NCI-H226 (cell line): ENCODE measurements around the gene CELF2.
"Not testable (repeated sequence)": the region's sequence is repeated elsewhere in the genome, so short reads cannot be mapped to it uniquely, and the experiment has no call there.

ENCODE experiments used
- DNase-seq: peaks from one replicate; pipeline ENCODE4 v3.0.0-alpha.2; 2015

Gene CELF2

DNA sequence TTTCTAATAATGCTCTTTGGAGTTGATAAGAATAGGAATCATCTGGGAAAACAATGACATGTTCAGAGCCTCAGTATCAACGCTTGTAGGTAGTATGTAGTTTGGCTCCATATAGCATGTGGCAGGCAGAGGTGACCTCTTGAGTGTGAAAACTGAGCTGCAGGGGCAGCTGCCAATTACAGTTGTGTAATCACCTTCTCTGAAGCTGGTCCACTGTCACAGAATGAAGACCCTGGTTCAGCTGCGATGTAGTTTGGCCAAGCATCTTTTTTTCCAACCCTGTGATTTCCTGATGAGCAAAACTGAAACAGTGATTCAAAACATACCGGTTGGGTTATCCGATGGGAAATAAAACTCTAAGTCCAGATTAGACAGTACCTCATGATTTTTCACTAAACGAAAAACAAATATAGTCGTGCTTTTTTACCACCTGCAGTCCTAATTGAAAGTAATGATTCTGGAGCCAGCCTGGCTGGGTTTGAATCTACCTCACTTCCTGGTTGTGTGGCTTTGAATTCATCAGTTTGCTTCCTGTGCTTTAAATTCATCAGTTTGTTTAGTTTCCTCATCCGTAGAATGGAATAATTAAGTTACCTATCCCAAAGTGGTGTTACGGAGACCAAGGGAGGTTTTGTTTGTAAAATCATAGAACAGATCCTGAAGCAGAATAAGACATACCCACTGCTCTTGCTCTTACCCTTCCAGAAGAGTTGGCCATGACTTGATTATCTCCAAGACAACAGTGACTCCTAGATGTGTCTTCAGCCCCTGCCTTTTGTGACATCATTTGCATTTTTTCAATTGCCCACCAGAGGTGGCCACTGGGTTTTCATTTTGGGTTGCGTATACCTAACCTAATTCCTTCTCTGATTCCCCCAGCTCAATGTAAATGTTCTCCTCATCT lies 87.4 kb downstream of the CELF2 start:
- no peak for DNase-seq

DNA sequence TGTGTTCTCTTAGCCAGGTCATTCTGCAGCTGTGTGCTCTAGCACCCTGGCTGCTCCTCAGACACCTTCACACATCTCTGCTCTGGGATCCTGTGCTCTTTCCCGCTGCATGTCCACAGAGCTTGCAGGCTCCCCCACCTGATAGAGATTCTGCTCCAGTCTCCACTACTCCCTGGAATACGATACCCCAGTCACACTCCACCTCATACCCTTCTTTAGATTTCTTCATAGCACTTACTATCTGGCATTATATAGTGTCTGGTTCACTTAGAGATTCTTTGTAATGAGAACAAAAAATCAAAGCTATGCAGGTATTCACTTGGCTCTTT lies 88.0 kb downstream of the CELF2 start:
- DNase-seq: no peak

DNA sequence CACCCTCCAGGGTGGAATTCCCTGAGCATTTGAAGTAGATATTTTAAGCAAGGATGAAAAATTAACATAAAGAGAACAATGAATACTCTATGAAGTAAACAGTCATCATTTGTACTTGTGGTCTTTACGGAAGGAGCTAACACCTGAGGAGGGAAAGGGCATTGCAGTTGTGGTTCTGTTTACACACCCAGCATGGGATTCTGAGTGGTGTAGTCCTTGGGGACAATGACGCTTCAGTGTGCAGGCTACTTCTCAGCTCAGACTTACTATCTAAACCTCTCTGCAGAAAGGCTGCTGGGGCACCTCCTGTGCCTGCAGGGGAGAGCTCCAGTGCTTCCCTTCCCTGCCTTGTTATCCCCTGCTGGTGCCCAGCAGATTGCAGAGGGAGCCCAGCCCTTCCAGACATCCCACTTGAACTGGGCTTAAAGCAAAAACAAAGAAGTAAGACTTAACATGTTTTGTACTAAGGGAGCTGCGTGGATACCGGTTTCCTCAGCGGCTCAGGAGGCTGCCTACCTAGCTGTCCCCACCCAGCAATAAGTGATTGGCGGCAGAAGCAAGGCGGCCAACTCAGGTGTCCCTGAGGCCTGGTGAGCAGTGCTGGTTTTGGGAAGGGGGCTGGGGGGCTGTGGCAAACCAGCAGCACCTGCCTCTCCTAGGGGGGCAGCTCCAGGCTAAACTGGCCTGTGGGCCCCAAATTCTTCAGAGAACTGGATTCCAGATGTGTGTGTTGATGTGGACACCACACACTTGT lies 89.1 kb downstream of the CELF2 start:
- no peak for DNase-seq

DNA sequence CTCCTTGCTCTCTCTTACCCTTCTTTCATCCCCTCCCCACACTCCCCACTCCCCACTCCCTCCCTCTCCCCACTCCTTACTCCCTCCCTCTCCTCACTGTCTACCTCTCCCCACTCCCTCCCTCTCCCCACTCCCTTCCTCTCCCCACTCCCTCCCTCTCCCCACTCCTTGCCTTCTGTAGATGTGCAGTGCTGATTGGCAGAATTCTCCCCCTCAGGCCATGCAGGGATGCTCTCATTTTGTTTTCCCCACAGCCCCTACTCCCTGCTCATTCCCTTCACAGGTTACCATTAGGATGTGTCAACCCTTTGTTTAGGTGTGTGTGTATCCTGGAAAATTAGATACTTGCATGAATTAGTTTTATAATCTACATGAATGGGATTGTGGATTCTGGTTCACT lies 90.3 kb downstream of the CELF2 start:
- no peak for DNase-seq

DNA sequence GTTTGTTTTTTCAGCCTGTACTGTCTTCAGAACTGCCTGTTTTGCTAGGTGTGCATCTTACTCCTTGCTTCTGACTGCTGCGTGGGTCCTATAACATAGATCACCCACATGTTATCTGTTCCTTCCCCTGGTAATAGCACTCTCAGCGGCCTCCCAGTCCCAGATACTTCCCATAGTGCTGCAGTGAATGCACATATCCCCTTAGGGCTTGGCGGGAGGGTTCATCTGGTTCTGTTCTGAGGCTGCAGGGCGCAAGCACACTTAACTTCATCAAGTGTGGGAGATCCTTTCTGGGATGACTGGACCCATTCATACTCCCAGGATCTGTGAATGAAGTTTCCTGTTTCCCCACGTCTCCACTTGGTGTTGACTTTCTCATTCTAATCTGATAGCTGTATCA lies 90.7 kb downstream of the CELF2 start:
- DNase-seq: no peak

DNA sequence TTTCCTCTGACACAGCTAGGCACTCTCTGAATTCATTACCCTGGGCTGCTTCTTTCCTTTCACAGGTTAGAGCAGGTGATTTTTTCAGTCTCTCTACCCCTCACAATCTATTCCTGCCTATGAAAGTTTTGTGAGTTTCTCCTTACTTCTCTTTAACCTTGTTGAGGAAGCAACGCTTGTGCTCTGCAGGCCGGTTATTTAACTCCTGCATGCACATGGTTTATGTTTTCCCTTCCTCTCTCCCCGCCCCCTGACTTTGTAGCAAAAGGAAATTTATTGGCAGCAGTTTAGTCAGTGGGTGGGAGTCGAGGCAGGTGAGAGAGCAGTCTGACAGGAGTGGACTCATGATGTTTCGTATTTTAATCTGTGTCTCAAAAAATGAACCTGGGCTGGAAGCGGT lies 91.9 kb downstream of the CELF2 start:
- no peak for DNase-seq

DNA sequence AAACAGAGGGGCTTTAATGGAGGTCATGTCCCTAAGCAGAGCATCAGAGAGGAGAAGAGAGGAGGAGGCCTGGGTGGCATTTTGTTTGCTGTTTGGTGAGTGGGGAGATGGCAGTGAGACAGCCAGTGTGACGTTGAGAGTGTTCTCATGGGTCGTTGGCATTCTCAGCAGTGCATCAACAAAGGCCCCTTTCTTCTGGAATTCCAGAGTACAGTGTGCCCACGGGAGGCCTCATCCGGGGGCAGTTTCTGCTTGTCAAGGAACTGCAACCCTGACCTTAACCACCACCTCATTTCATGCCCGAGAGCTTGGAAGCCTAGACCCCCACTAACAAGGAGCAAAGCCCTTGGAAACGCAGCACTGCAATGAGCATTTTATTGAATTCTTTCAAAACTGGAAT lies 92.9 kb downstream of the CELF2 start:
- DNase-seq: no peak

DNA sequence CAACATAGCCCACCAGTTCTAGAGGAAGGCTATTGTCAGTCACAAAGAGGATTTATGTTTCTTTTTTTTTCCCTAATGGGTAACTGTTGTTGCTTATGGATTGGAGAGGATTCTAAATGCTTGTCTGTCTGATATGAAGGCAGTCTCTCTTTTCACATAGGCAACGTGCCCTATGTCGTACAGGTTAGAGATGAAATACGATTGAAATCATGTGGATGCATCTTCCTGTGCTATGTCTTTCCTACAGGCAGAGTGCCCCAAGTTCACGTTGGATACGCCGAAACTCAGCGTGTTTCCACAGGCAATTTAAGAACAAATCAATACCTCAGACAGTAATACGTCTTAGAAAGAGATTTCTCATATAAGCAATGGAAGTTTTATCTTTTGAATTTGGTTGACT lies 93.8 kb downstream of the CELF2 start:
- DNase-seq: no peak

DNA sequence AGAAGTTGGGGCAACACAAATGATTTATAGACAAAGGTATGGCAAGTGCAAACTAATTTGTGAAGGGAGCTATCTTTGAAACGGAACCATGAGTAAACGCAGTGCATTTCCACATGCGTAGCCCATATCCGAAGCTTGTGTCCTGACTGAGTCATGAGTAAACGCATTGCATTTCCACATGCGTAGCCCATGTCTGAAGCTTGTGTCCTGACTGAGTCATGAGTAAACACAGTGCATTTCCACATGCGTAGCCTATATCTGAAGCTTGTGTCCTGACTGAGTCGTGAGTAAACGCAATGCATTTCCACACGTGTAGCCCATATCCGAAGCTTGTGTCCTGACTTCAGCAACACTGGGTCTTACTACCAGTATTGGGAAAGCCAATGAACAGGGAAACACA lies 95.0 kb downstream of the CELF2 start:
- no peak for DNase-seq

DNA sequence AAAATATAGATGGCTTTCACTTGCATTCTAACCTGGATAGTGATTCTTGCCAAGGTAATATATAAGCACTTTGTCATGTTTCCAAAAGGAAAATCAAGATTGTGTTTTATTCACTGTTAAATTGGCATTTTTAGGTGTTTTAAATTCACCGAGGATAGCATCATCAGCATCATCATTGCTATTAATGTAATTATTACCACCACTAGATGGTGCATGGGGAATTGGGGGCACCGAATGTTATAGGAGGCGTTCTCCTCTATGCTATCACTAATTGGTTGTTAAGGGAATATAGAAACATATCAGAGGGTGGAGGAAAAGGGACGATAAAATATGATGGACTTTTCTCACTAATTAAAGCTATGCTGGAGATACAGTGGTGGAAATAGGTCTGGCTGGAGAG lies 95.5 kb downstream of the CELF2 start:
- no peak for DNase-seq

DNA sequence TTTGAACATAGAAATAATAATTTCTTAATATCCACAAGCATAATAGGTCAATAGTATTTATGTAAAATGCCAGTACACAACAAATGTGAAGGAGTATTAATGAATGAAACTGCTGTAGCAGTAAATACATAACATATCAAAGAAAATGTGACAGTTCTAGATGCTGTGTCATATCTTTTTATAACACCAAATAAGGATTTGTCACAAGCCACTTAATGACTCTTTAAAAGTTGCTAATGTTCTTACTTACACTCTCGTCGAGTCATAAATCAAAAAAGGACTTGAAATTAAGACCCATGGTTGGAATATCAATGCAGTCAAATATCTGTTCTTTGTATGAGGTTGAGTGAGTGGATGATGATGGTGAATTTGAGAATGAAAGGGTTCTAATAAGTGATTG lies 96.6 kb downstream of the CELF2 start:
- no peak for DNase-seq

DNA sequence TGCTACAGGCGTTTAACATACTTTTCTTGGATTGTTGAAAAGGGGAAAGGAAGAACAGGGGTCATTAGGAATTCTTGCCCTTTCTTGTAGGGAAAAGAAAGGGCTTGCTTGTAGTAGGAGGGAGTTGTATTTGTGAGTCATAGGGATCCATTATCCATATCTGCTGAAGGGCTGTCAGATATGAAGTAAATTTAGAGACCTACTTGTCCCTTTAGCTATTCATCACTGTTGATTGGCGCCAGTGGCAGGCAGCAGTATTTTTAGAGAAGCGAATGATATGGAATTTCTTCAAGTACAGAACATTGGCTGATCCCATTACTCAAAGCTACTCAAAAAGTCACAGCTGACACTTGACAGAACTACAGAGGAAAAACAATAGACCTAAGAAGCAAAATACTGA lies 97.7 kb downstream of the CELF2 start:
- DNase-seq: peak; percentile 11

DNA sequence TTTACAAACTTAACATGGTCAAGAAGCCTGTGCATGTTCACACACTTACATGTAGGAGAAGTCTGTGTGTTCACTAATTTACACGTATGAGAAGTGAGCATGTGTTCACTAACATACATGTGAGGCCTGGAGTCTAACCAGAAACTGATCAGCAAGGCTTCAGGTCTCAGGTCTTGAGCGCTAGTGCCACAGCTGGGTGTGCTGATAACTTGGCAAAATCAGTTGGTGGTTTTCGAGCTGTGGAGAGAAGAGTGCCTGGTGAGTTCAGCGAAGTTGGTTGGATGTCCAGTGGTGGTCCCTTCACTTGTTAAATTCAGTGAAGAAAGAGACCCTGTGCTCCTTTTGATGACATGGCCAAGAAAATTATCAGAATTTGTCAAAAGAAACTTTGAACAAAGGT lies 98.7 kb downstream of the CELF2 start:
- no peak for DNase-seq

DNA sequence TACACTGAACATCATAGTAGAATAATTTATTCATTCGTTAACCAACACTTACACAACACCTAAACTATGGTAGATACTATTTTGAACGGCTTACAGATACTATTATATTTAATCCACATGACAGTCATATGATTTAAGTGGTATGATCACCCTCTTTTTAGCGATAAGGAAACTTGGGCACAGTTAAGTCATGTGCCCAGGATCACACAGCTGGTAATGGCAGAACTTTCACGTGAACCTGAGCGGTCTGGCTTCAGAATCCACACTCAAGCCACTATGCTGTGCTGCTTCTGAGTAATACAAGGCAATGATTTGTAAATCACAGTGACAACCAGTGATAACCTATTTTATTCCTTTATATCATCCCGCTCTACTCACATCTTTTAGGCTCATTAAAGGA lies 99.1 kb downstream of the CELF2 start:
- no peak for DNase-seq

DNA sequence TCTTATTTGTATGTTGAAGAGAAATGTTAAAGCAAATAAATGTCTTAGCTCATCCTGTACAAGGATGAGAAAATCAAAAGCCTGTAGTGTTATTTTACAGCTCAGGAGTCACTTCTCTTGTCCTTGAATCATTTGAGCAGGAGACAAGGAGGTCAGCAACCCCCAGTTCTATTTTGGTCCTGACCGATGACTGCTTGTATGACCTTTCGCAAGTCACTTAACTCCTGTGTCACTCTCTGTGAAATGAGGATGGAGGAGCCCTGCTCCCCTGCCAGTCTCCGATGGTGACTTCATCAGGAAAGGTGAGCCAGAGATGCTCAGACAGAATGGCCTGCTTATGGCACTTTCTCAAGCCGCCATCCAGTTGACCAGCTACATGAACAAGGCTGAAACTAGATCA lies 101.0 kb downstream of the CELF2 start:
- no peak for DNase-seq

DNA sequence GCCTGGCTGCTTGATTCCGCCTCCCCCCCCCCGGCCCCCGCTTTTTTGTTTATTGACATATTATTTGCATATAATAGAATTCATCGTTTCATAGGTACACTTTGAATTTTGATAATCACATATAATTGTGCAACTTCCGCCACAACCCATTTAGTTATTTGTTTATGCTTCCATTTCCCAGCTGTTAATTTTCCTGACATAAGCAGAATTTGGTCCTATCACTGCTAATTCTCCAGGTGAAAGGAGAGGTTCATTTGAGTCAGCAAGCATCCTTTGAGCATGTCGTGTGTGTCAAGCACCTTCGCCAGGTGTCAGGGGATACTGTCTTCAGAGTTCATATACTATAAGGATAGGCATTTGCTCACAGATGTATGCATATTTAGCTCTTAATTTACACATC lies 102.2 kb downstream of the CELF2 start:
- no peak for DNase-seq

DNA sequence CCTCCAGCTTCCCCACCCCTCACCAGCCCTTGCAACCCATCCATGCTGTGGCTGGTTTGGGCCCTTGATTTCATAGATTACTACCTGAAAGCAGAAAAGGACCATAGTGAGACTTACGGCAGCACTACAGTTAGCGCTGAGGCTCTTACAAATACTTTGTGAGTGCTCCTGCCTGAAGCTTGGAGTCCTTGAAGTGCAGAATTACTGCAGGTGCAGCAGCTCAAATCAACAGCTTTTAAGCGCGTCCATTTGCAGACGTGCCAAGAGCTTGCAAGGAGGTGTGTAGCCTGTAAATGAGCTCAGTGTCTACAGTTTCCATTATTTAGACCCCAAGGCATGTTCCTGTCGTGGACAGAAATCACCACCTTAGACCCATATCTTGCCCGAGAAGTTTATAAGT lies 103.0 kb downstream of the CELF2 start:
- DNase-seq: no peak

DNA sequence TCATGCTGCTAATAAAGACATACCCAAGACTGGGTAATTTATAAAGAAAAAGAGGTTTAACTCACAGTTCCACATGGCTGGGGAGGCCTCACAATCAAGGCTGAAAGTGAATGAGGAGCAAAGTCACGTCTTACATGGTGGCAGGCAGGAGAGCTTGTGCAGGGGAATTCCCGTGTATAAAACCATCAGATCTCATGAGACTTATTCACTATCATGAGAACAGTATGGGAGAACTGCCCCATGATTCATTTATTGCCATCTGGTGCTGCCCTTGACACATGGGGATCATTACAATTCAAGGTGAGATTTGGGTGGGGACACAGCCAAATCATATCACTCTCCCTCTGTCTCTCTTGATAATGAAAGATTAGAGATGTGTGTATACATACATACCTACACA lies 106.2 kb downstream of the CELF2 start:
- not testable (repeated sequence) for DNase-seq

DNA sequence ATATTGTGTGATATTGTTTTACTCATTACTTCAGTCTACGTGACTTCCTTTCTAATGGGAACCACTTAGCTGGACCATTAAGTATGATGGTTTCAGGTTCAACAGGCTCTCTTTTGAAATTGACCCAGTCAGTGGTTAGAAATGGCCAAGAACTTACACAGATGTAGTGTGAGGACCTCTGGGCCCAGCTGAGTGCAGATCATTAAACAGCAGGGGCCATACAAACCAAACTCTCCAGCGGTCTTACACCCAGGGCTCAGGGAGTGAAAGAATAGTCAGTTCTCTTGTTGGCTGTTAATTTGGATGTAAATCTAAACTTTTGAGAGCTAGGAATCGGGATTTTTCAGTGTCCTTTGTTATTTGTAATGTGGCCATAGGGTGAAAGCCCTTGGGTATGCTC lies 107.3 kb downstream of the CELF2 start:
- no peak for DNase-seq

DNA sequence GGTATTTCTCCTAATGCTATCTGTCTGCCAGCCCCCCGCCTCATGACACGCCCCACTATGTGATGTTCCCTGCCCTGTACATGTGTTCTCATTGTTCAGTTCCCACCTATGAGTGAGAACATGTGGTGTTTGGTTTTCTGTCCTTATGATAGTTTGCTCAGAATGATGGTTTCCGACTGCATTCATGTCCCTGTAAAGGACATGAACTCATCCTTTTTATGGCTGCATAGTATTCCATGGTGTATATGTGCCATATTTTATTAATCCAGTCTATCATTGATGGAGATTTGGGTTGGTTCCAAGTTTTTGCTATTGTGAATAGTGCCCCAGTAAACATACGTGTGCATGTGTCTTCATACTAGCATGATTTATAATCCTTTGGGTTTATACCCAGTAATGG lies 109.3 kb downstream of the CELF2 start:
- DNase-seq: not testable (repeated sequence)

DNA sequence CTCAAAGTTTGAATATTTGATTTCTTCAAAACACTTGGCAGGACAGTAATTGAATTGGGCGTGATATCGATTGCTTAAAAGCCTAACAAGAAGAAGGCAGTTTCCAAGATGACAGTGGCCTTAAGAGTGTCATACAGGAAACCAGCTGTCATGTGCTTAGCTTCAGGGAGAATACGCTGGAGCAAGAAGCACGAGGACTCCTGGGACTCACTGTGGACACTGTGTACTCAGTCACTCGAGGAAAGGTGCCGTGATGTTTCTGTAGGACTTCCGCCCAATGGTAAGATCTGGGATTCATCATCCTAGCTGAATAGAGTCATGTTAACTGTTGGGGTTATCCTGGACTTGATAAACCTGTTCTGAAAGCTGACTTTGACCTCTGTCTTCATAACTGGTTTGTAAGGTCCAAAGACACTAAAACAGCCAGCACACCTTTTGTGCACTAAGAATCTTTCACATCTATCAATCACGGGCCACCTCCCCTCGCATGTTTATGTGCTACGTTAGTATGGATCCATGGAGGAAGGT lies 113.5 kb downstream of the CELF2 start:
- no peak for DNase-seq

DNA sequence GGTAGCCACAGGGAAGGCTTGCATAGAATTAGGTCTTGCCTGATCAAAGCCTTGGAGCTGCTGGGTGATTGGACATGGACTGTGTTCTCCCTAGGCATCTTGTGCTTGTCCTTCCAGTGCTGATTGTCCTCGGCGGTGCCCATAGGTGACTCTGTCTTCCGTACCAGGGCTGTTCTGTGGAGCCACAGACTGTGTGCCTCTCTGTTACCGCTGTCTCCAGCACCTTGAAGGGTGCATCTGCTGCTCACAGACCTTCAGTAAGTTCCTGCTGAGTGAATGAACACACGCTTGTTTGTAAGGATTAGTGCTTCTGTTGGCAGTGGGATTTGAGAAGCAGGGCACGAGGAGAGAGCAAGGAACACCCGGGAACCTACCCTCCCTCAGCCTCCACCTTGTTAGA lies 116.7 kb downstream of the CELF2 start:
- no peak for DNase-seq

DNA sequence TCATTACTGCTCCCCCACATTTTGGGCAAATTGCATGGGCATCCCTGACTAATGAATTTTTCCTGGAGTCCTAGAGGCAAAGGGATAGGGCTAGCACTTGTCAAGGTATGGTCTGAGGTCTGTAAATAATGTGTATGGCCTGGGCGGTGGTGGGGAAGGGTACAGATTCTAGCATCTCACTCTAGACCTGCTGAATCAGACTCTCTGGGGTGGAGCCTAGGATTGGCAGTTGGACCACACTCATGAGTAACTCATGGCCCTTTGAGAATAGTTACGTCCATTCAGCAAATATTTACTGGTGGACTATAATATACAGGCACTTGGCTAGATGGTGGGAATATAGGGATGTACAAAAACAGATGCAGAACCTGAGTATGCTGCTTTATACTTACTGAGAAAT lies 118.0 kb downstream of the CELF2 start:
- no peak for DNase-seq

DNA sequence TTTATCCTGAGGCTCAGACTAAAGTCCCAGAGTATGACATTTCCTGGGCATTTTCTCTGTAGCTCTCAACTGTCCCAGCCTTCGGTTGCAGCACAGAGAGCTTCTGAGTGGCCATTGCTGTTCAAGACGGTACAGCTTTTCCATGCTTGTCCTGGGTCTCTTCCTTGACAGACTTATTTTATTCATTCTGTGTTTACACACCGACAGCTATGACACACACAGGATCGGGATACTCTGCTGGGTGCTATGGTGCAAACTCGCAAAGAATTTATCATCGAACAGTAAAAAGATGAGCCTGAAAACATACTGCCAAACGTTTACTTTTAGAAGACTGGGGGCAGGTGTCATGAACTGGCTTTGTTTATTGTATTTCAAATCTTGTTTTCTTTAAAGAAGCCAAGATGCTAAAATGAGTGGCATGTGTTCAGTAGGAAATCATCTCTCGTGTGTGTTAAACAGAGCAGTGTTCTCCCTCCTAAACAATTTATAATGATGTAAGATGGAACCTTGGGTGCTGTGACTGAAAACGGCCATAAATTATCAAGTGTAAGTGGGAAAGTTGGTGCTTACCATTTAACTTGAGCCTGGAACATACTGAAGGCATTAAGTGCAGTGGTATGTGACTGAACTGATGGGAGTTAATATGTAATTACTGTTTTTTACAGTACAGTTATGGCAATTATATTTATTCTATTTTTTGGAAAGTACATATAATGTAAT lies 120.8 kb downstream of the CELF2 start:
- DNase-seq: no peak
